ENCODE results near the gene NT5DC3. TPM values are rescaled to one million over a fixed set of nuclear protein-coding genes. Genes with fewer than 3 reads are reported as not detected.

Gene NT5DC3
- total and polyA plus RNA-seq, 4 donors = 1.3 to 9.0 (median 4.4) TPM

GRCh38 chr12:103780093-103780440 is 61.0 kb downstream of the NT5DC3 start (continued):
- TF ChIP-seq TAF1 (conservative IDR thresholded peaks at IDR 0.05) (no peak), NR2F2 (IDR thresholded peaks at IDR 0.05) (no peak)

- Histone ChIP-seq H3K4me3 (ENCODE audit: low read depth in 1 of 3, low read length in 3 of 3) (no peak overlapping the region), H3K27me3 (ENCODE audit: control insufficient read depth in 4 of 4, insufficient read depth in 4 of 4, low read length in 3 of 4) (no peaks in the 10 kb centered on the region), H3K36me3 (ENCODE audit: control insufficient read depth in 4 of 4, insufficient read depth in 3 of 4, low read depth in 1 of 4, low read length in 3 of 4) (peaks cover 3 to 30% (median 6%) of the 10 kb centered on the region in 4 donors), H3K4me1 (ENCODE audit: control insufficient read depth in 4 of 4, insufficient read depth in 4 of 4, low read length in 3 of 4) (peaks cover 3 to 14% (median 11%) of the 10 kb centered on the region in 4 donors), H3K9me3 (ENCODE audit: control insufficient read depth in 4 of 4, low read length in 3 of 4) (no peaks in the 10 kb centered on the region), H3K27ac (ENCODE audit: low read depth in 1 of 2, low read length in 2 of 2) (no peak overlapping the region), H3K9ac (ENCODE audit: low read depth in 1 of 2, low read length in 2 of 2) (no peak overlapping the region)
- WGBS = 89% methylated on average over 7 of the region's 7 CpGs
- no peak for DNase-seq (ENCODE audit: low spot score)
- no peak for TF ChIP-seq HNF4G (IDR thresholded peaks at IDR 0.05)
- TF ChIP-seq, protein P1, sequence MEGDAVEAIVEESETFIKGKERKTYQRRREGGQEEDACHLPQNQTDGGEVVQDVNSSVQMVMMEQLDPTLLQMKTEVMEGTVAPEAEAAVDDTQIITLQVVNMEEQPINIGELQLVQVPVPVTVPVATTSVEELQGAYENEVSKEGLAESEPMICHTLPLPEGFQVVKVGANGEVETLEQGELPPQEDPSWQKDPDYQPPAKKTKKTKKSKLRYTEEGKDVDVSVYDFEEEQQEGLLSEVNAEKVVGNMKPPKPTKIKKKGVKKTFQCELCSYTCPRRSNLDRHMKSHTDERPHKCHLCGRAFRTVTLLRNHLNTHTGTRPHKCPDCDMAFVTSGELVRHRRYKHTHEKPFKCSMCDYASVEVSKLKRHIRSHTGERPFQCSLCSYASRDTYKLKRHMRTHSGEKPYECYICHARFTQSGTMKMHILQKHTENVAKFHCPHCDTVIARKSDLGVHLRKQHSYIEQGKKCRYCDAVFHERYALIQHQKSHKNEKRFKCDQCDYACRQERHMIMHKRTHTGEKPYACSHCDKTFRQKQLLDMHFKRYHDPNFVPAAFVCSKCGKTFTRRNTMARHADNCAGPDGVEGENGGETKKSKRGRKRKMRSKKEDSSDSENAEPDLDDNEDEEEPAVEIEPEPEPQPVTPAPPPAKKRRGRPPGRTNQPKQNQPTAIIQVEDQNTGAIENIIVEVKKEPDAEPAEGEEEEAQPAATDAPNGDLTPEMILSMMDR (IDR thresholded peaks at IDR 0.05; ENCODE audit: low read depth, low read length, missing input control) = no peak
- TF ChIP-seq FOXA2 (IDR thresholded peaks at IDR 0.05) = no peak
- TF ChIP-seq HNF4A (conservative IDR thresholded peaks at IDR 0.05) = no peak
- no peak for TF ChIP-seq RAD21 (IDR thresholded peaks at IDR 0.05)
- no peak for TF ChIP-seq YY1 (IDR thresholded peaks at IDR 0.05)
- TF ChIP-seq SP1 (IDR thresholded peaks at IDR 0.05) = no peak
- TF ChIP-seq TAF1 (conservative IDR thresholded peaks at IDR 0.05) = no peak
- TF ChIP-seq NR2F2 (IDR thresholded peaks at IDR 0.05) = no peak
- TF ChIP-seq, protein P2, sequence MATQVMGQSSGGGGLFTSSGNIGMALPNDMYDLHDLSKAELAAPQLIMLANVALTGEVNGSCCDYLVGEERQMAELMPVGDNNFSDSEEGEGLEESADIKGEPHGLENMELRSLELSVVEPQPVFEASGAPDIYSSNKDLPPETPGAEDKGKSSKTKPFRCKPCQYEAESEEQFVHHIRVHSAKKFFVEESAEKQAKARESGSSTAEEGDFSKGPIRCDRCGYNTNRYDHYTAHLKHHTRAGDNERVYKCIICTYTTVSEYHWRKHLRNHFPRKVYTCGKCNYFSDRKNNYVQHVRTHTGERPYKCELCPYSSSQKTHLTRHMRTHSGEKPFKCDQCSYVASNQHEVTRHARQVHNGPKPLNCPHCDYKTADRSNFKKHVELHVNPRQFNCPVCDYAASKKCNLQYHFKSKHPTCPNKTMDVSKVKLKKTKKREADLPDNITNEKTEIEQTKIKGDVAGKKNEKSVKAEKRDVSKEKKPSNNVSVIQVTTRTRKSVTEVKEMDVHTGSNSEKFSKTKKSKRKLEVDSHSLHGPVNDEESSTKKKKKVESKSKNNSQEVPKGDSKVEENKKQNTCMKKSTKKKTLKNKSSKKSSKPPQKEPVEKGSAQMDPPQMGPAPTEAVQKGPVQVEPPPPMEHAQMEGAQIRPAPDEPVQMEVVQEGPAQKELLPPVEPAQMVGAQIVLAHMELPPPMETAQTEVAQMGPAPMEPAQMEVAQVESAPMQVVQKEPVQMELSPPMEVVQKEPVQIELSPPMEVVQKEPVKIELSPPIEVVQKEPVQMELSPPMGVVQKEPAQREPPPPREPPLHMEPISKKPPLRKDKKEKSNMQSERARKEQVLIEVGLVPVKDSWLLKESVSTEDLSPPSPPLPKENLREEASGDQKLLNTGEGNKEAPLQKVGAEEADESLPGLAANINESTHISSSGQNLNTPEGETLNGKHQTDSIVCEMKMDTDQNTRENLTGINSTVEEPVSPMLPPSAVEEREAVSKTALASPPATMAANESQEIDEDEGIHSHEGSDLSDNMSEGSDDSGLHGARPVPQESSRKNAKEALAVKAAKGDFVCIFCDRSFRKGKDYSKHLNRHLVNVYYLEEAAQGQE (IDR thresholded peaks at IDR 0.05) = no peak
- no peak for TF ChIP-seq RXRA (IDR thresholded peaks at IDR 0.05)
- no peak for TF ChIP-seq FOXA1 (IDR thresholded peaks at IDR 0.05)
- TF ChIP-seq JUND (IDR thresholded peaks at IDR 0.05) = no peak
- TF ChIP-seq GABPA (IDR thresholded peaks at IDR 0.05 in 1 of 2, conservative IDR thresholded peaks at IDR 0.05 in 1 of 2) = no peak
These were observed 61.5 kb downstream of the NT5DC3 start for GRCh38 chr12:103779410-103780092.

DNA sequence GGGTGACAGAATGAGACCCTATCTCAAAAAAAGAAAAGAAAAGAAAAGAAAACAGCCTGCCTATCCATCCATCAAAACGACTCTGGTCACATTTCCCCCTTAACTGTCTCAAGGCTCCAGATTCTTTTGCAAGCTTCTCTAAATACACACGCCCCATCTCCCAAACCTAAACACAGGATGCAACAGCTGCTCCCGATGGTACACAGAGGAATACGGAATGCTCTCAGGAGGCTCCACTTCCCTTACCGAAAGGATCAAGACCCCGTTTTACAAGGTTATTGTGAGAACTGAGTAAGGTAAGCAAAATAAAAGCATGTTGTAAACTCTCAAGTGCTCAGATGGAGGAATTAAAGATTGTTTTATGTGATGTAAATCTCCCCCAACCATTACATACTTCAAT is 62.3 kb downstream of the NT5DC3 start:
- no peak overlapping the region for H3K4me3 ChIP-seq (ENCODE audit: low read depth in 1 of 3, low read length in 3 of 3)
- no peak overlapping the region for H3K27ac ChIP-seq (ENCODE audit: low read depth in 1 of 2, low read length in 2 of 2)
- TF ChIP-seq RAD21 (IDR thresholded peaks at IDR 0.05) (no peak), SP1 (IDR thresholded peaks at IDR 0.05) (no peak), YY1 (IDR thresholded peaks at IDR 0.05) (no peak)
- TF ChIP-seq, protein P1 (IDR thresholded peaks at IDR 0.05; ENCODE audit: low read depth, low read length, missing input control) = no peak
- H3K9me3 ChIP-seq (ENCODE audit: control insufficient read depth in 4 of 4, low read length in 3 of 4) = no peaks in the 10 kb centered on the region
- 89% methylated on average over 6 of the region's 6 CpGs for WGBS
- H3K36me3 ChIP-seq (ENCODE audit: control insufficient read depth in 4 of 4, insufficient read depth in 3 of 4, low read depth in 1 of 4, low read length in 3 of 4) = peaks cover 3 to 28% (median 7%) of the 10 kb centered on the region in 4 donors
- no peak for DNase-seq (ENCODE audit: low spot score)
- peaks cover 0 to 7% (median 5%) of the 10 kb centered on the region in 4 donors for H3K4me1 ChIP-seq (ENCODE audit: control insufficient read depth in 4 of 4, insufficient read depth in 4 of 4, low read length in 3 of 4)
- no peak overlapping the region for H3K9ac ChIP-seq (ENCODE audit: low read depth in 1 of 2, low read length in 2 of 2)
- no peaks in the 10 kb centered on the region for H3K27me3 ChIP-seq (ENCODE audit: control insufficient read depth in 4 of 4, insufficient read depth in 4 of 4, low read length in 3 of 4)
